SH-SY5Y (cell line): ENCODE data around the gene CNTN6.

Source experiments
- GATA2 ChIP-seq: IDR thresholded peaks from 2 replicates; pipeline ENCODE4 v1.6.1; 2011; ENCODE audit warnings: mild to moderate bottlenecking, low read depth, low read length
- GATA3 ChIP-seq: IDR thresholded peaks from 2 replicates; pipeline ENCODE4 v1.6.1; 2011; ENCODE audit warnings: low read depth, mild to moderate bottlenecking, low read length, moderate library complexity

DNA sequence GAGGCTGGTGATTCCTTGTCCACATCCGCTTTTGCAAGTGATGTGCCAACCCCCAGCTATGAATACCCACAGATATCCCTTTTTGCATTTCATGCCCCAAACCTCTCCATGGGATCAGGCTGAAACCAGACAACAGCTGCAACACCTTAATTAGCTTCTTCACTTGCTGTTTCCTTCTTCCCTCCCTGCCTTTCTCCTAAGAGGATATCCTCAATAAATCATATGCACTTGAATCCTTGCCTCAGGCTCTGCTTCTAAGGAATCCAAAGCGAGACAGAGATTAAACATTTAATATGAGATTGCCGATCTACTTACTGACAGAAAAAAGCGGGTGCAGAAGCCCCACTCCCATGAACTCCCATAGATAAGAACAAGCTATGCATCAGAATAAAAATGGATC is 138.1 kb downstream of the CNTN6 start:
- no peak for TF ChIP-seq GATA2
- TF ChIP-seq GATA3, result no peak
